G401.6 (cell line): ENCODE results near the gene ACYP2.

Source experiments
- FAIRE-seq: peaks from 2 replicates; lab custom pipeline; 2012; peaks lifted over from hg19 to GRCh38; lab: Jason Lieb, UNC

Gene ACYP2

DNA sequence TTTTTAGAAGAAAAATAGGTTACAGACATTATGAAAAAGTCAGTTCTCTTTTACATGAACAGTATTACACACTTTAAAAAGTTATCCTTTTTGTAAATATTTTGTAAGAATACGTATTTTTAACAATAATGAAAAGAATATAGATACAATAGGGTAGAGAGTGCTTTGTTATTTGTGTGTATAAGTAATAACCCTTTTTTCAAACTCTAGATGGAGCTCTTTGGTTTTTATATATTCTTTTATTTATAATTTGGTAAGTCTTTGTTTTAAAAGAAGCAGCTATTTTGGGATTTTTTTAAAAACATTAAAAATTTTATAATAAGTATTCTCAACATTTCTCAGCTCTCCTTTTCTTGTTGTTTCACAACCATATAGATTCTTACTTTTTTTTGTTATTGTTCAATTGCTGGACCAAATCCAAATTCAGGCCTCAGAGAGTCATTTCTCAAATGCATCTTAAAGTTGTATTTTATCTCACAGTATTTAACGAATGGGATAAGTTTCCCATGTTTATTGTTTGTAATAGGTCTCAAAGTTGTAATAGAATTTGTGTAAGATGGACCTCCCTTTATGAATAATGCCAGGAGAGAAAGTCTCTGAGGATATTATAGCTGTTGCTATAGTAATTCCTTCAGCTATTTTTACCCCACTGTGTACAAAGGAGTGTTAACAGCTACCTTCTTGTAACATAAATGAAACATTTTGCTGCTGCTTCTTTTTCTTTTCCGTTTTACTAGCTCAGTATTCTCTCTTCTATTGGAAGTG is 46.4 kb downstream of the ACYP2 start:
- peak; percentile 91 for FAIRE-seq

DNA sequence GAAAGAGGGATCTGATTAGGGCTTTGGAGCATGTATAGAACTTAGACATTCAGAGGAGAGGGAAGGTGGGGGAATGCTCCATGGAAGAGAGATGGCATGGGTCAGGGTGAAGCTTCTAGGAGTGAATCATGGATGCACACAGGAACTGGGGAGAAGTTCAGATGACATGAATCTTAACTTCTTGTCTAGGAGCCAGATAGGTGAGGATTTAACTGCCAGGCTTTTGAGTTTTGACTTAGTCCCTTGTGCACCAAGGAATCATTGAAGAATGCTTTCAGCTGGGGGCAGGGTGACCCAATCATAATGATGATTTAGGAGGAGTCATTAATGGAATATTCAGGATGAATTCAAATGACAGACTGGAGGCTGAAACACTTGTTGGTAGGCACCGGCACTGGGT is 48.7 kb downstream of the ACYP2 start:
- FAIRE-seq, result no peak

DNA sequence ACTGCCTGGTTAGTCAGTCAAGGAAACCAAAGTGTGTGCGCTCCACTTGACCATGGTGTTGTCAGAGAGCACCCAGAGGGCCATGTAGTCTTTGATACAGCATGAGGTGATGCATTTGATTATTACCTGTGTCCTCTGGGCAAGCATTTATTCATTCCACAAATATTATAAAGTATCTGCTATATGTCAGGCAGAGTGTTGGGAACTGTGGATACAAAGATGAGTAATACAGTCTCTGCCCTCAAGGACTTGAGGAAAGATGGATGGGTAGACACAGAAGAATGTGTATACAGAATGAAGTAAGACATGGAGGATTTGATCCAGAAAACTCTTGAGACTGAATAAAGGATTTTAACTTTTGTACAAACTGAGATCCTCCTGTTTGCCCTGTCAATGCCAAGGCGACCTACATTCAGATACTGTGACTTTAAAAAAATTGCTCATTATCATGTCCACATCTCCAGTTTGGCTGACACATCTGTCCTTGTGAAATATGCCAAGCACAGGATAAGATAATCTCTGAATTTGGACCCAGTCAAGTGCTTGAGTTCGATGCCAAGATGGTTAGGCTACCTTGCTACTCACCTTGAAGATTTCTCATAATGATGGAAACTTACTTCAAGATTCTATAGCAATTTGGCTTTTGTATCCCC is 50.8 kb downstream of the ACYP2 start:
- no peak for FAIRE-seq

DNA sequence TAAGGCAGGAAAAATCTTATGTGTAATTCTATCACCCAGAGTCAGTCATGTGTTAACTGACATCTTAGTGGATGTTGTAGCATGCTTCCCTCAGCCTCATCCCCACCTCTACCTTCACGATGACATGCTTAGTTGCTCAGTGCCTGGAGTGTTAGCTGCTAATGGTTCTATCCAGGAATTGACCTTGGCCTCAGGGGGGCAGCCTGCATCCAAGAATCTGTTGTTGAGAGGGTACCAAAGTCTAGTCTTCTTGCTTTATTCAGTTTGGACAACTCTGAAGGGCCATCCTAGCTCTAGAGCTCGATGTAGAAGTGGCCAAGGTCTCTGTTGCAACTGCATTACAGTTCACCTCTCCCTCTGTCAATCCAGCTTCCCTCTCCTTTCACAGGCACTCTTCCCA is 61.2 kb downstream of the ACYP2 start:
- FAIRE-seq, result no peak

DNA sequence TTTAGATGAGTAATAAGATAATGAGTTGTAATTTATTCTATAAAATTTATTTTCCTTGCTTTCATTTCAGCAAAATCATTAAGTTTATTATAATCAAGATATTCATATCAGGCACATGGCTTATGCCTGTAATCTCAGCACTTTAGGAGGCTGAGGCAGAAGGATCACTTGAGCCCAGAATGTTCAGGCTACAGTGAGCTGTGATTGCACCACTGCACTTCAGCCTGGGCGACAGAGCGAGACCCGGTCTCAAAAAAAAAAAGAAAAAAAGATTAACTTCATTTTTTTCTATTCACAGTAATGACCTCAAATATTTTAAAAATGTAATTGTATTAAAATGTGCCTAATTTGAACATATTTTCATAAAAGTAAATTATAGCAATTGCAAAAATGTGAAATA is 67.9 kb downstream of the ACYP2 start:
- FAIRE-seq, result no peak

DNA sequence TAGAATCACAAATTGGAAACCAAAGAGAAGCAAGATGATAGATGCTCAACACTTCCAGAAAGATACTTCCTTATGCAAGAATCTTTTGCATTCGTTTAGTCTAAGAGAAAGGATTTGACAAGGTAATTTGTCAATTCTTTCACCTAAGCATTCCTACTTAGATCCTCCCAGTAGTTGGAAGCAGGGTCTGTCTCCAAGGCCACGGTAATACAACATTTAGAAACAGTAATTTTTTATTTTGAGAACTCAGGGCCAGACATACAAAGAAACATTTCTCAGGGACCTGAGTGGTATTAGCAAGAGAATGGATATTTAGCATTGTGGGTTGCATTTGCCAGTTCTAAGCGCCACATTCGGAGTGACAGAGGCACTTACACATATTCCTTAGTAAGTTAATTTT is 68.6 kb downstream of the ACYP2 start:
- no peak for FAIRE-seq

DNA sequence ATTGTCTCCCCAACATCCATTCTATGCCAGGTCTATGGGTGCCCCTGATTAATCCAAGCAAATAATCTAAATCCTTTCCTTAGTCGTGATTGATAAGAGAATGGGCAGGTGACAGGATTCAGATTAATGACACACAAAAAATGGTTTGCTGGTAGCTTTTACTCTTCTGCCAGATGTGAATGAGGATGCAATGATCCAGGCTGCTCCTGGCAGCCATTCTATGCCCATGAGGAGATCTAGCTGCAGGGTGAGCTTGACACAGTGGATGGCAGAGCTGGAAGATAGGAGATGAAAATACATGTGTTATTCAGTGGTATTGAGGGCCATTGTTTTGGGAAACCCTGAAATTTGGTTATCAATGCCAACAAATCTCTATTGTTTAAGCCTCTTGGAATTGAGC is 69.7 kb downstream of the ACYP2 start:
- no peak for FAIRE-seq

DNA sequence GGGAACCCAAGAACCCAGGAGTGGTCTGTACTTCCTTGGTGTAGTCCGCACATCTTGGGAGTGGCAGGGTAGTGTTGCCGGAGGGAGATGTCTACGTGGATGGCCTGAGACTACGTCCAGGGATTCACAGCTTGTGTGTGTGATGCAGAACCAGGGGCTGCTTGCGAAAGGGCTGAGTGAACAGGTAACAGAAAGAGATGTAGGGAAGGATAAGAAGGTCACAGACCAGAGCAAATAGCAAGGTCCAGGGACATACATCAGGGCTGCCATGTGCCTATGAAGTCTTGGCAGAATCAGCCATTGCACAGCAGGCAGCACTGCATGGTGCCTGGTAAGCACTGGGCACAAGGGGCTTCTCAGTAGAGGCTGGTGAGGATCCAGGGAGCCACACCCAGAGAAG is 71.9 kb downstream of the ACYP2 start:
- no peak for FAIRE-seq

DNA sequence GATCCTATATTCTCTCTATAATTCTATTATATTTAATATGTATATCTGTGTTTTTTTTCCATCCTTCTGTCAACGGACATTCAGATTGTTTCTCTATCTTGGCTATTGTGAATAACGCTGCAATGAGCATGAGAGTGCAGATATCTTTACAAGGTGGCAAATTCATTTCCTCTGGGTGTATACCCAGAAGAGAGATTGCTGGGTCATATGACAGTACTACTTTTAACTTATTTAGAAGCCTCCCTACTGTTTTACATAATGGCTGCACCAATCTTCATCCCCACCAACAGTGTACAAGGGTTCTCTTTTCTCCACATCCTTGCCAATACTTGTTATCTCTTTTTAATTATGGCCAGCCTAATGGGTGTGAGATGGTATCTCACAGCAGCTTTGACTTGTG is 74.1 kb downstream of the ACYP2 start:
- FAIRE-seq, result no peak

DNA sequence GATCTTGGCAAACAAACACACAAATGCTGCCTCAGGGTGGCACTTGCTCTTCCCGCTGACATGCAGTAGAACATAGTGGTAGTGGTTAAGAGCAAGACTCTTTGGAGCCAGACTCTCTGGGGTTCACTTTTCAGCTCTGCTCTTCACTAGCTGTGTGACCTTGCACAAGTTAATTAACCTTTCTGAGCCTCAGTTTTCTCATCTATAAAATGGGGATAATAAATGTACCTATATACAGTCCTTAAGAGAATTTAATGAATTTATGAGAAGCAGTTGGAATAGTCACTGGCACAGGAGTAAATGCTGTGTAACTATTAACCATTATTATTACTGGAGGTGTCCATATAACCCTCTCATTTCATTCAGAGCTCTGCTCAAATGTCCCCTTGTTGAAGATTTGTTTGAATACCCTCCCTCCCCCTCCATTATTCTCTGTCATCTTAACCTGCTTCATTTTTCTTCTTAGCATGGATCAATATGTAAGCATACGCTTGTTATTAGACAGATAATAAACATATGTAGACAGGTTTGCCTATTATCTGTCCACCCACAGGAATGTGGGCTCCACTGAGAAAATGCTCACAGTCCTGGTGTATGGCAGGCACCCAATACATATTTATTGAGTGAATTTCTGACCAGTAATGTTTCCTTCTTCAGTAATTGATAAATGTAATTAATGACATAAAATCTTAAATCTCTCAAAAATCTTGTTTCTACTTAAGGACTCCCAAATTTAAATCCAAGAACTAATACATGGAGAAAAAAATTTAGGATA is 76.1 kb downstream of the ACYP2 start:
- FAIRE-seq, result no peak

DNA sequence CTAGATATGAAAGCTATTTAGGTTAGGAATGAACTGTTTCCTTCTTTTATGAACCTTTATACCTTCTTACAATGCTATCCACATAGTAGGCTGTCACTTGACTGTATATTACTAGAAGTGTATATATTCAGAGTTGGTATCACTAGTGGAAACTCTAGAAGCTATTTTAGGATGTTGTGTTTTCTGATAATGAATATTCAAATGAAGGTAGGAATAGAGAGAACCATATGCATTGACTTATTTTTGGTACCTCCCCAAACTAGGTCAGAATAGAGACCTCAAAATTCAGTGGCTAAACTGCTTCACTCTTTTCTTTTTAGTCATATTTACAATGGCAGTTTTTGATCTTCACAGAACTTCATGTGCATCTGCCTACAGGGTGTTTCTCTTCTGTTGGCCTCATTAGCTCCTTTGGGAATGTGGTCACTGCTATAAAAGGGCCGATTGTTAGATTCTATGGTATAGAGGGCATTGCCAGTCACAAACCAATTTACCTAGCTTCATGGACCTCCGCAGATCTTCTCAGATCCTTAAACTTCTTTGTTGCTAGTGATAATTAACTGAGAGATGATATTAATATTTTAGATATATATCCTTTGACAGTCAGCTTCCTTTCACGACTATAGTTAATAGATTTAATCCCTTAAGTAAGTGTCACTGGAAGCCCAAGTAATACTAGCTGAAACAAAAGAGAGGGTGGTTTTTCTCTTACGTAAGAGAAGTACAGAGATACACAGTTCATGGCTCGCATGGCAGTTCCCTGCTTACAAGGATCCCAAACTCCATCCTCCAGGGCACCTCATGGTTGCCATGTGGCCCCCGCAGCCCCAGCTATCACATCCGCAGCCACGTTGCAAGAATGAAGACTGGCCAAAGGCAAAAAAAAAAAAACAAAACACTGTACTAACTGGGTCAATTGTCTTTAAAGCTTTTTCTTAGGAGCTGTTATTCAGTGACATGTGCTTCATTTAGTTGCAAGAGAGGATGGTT is 79.6 kb downstream of the ACYP2 start:
- no peak for FAIRE-seq

DNA sequence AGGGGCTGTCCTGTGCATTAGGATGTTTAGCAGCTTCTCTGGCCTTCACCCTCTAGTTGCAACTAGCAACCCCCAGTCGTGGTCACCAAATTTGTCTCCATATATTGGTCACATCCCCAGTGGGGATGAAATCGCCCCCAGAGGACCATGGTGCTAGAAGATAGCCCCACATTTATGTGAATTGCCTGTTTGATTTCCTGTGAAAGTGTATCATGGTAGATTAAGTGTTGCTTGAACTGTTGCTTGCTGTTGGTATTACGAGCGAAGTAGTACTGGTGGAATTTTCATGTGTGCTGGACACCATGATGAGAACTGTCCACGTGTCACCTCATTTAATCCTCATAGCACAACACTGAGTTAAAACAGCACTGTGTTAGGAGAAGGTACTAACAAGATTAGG is 81.2 kb downstream of the ACYP2 start:
- FAIRE-seq, result no peak

DNA sequence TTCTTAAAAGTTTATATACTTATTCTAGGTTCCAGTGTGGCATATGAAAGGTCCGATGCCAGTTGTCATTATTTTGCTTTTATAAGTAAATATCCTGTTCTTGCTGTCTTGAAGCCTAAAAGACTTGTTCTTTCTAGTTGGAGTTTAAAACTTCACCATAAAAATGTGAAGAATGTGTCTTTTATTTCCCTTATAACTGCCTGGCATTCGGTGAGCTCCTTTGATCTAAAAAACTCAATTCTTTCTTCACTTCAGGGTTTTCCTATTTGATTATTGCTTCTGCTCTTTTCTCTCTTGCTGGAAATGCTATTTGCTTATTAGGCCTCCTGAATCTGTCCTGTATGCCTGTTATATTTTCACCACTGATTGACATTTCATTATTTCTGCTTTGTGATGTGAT is 89.1 kb downstream of the ACYP2 start:
- FAIRE-seq, result no peak

DNA sequence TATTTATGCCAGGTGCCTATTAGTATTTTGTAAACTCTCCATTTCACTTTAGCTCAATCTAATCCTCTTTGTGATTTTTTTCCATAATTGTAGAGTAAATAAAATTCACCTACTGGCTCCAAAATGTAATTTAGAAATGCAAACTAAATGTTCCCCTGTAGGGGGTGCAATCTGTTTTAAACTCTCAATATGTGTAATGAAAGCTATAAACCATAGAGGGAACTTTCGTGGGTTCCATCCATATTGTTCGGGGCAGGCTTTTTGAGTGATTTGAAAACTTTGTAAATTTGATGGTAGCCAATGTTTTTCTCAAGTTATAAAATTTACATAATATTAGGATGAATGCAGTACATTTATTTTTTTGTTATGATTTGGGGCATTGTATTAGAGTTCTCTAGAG is 91.2 kb downstream of the ACYP2 start:
- peak; percentile 82 for FAIRE-seq

DNA sequence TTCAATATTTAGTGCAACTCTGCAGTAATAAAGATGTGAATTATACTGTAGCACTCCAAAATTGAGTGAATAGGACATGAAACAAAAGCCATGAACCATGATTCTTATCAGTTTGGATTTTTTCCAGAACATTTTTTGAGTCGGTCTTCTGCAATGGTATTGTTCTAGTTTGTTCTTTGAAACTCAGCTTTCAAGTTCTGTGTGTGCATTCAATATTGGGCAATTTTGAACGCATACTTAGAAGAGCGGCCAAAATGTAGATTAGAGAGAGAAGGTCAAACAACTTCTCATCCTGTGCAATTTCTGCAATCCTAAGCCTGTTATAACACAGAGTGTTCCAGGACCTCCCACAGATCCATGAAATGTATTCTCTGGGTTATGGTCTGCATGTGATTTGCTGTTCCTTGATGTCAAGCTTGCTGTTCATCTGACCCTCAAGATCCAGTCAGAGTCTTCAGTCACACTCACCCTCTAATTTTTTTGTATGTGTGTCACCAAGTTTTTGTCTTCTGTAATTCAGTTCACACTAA is 92.3 kb downstream of the ACYP2 start:
- FAIRE-seq, result no peak

DNA sequence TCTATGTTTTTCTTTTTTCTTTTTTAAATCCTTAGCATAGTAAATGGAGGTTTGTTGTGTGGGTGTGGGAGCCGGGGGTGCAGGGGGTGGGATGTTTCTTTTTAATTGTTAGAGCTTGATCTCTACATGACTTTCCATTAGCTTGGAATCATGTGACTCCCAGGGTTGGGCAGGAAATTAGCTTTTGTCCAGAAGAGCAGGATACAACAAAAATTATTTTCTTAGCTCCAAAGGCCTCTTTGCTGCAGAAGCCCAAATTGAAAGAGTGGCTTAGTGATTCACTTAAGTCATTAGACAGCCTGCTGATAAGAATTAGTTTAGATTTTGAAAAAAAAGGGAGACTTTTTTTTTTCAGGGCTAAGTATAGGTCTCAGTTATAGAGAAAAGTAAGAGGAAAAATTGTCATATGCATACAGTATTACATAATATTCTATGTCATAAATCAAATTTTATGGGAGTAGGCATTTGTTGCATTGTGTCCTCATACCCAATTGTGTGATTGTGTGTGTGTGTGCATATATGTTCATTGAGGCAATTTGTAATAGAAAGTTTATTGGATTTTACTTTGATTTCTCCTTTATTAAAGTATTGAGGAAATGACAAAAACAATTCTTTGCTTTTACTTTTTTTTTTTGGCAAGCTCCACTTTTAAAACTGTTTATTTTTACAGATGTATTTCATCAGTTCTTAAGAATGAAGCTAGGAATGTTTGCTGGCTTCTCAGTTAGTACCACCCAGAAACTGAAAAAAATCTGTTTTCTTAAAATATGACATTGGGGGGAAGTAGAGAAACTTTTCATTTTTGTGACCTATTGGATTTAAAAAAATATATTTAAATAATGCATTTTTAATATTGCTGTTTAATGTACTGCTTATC is 93.2 kb downstream of the ACYP2 start:
- peak; percentile 30 for FAIRE-seq

DNA sequence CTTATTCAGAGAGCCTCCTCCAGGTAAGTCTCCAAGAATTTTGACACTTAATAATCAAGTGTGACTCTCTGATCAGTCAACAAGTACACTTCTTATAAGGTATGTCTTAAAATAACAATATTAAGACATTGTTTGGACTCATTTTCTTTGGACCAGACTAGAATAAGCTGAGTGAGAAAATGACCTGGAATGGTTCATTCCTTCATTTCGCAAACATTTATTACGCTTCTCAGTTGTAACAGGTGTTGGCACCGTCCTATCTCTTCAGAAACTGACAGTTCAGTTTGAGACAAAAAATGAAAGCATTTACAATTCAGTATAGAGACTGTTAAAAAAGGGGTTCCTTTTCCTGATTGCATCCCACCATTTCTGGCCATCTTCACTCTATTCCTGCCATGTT is 94.0 kb downstream of the ACYP2 start:
- FAIRE-seq, result no peak

DNA sequence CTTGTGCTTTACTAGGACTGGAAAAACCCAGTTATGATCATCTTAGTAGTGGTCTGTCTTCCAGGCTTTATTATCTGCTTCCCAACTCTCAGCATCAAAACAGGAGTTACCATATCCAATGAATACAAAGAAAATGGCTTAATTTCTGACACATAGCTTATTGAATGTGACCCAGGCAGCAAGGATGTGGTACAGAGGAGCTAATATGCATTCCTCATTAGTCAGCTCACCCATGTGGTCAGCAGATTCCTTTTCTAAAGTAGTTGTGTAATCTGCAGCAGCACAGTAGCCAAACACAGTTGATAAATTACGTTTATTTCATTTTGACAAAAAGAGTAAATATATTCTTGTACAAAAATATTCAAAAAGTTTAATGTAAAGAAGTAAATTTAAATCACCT is 97.0 kb downstream of the ACYP2 start:
- peak; percentile 30 for FAIRE-seq

DNA sequence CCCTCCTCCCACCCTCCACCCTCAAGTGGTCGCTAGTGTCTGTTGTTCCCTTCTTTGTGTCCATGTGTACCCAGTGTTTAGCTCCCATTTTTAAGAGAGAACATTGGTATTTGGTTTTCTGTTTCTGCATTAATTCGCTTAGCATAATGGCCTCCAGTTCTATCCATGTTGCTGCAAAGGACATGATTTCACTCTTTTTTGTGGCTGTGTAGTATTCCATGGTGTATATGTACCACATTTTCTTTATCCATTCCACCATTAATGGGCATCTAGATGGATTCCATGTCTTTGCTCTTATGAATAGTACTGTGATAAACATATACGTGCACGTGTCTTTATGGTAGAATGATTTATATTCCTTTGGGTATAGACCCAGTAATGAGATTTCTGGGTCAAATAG is 97.7 kb downstream of the ACYP2 start:
- no peak for FAIRE-seq

DNA sequence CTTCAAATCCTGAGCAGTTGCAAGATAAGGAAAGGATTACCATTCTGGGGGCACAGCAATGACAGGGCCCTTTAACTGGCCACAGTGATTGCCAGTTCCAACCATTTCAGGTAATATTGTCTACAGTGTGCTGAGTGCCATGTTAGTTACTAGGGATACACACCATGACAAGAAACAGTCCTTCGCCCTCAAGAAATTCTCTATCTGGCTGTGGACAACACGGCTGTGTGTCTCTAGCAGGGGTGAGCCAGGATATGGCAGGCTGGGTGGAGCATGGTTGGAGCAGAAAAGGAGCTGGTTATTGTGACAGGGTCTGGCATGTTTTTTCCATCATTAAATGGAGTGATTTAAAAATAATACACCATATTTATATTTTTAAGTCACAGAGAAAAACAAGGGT is 109.6 kb downstream of the ACYP2 start:
- no peak for FAIRE-seq

DNA sequence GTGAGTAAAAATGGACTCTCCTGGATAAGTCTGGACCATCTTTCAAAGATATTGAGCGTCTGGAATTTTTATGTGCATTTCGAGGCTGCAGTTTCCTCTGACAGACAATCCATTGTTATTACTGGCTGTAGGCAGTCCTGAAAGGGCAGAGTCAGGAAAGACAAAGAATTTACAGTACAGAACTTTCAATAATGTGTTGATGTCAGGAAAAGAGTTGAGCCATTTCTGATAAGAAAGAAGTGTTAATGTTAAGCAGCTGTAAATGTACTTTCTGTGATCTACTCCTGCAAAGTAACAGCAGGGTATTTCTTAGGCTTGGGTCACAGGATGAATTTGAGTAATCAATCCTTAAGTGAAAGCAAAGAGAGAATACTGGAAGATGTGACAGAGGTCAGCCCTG is 110.8 kb downstream of the ACYP2 start:
- FAIRE-seq, result no peak
